Measurements from ENCODE around the gene CASP4. TPM values are rescaled to one million over a fixed set of nuclear protein-coding genes. Genes with fewer than 3 reads are reported as not detected.
A peak's percentile ranks its signal among the peaks of the same experiment; 100 is the strongest.
"Not testable (repeated sequence)": the region's sequence is repeated elsewhere in the genome, so short reads cannot be mapped to it uniquely, and the experiment has no call there.

Gene CASP4
- total and polyA plus RNA-seq, 4 experiments from 2014 or later, result 97.9 to 115 (median 103) TPM

GRCh38 chr11:104973616-104974015 lies 5.2 kb upstream of the CASP4 start:
- POLR2A ChIA-PET (ENCODE audit: partially characterized antibody), result no interaction called here
- CTCF ChIA-PET (ENCODE audit: partially characterized antibody), result no interaction called here
- intact Hi-C loops (cut with micrococcal nuclease), result no loop called here

GRCh38 chr11:104972924-104973323 lies 4.5 kb upstream of the CASP4 start:
- H3K27me3 Mint-ChIP-seq; H3K27me3 ChIP-seq (ENCODE audit: insufficient read depth, low read length); intact Hi-C loops (cut with micrococcal nuclease); H3K27ac ChIP-seq (ENCODE audit: low read depth, low read length); POLR2A ChIA-PET (ENCODE audit: partially characterized antibody); DNase-seq; CTCF ChIA-PET (ENCODE audit: partially characterized antibody); H3K9me3 ChIP-seq (ENCODE audit: control insufficient read depth in 1 of 2, low read length in 2 of 2); H3K4me1 Mint-ChIP-seq; H3K36me3 ChIP-seq (ENCODE audit: insufficient read depth, low read length); H3K4me3 ChIP-seq (ENCODE audit: low read length in 2 of 2); H3K4me3 Mint-ChIP-seq; H3K4me1 ChIP-seq (ENCODE audit: insufficient read depth, low read length): not testable (repeated sequence)
- Mint-ChIP-seq H3K9me3 (peaks cover 4 to 33% (median 30%) of the 10 kb centered on the region in 8 donors), H3K36me3 (peaks cover 6 to 13% of the 10 kb centered on the region in 2 donors), H3K27ac (peak overlapping the region in 1 of 7 donors; percentile 73)

More at GRCh38 chr11:104973616-104974015, 5.2 kb upstream of the CASP4 start:
- H3K4me1 Mint-ChIP-seq, result peaks cover 3 to 6% (median 4%) of the 10 kb centered on the region in 4 donors
- Histone ChIP-seq H3K9me3 (ENCODE audit: control insufficient read depth in 1 of 2, low read length in 2 of 2) (no peaks in the 10 kb centered on the region), H3K27me3 (ENCODE audit: insufficient read depth, low read length) (no peaks in the 10 kb centered on the region), H3K36me3 (ENCODE audit: insufficient read depth, low read length) (no peaks in the 10 kb centered on the region), H3K4me3 (ENCODE audit: low read length in 2 of 2) (no peak overlapping the region), H3K4me1 (ENCODE audit: insufficient read depth, low read length) (peaks cover 7% of the 10 kb centered on the region), H3K27ac (ENCODE audit: low read depth, low read length) (no peak overlapping the region)
- no peak overlapping the region for H3K4me3 Mint-ChIP-seq
- no peak for DNase-seq
- H3K9me3 Mint-ChIP-seq, result peaks cover 4 to 33% (median 30%) of the 10 kb centered on the region in 8 donors
- peaks cover 0 to 1% of the 10 kb centered on the region in 2 donors for H3K27me3 Mint-ChIP-seq
- peaks cover 6 to 7% of the 10 kb centered on the region in 2 donors for H3K36me3 Mint-ChIP-seq
- H3K27ac Mint-ChIP-seq, result no peak overlapping the region

DNA sequence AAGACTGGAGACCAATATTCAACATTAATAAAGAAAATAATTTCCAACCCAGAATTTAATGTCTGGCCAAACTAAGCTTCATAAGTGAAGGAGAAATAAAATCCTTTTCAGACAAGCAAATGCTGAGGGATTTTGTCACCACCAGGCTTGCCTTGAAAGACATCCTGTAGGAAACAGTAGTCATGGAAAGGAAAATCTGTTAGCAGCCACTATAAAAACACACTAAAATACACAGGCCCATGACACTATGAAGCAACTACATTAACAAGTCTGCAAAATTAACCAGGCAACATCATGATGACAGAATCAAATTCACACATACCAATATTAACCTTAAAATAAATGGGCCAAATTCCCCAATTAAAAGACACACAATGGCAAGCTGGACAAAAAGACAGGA lies 2.4 kb upstream of the CASP4 start:
- H3K27ac Mint-ChIP-seq, result no peak overlapping the region
- H3K4me1 Mint-ChIP-seq, result peaks cover 20 to 31% (median 23%) of the 10 kb centered on the region in 4 donors

DNA sequence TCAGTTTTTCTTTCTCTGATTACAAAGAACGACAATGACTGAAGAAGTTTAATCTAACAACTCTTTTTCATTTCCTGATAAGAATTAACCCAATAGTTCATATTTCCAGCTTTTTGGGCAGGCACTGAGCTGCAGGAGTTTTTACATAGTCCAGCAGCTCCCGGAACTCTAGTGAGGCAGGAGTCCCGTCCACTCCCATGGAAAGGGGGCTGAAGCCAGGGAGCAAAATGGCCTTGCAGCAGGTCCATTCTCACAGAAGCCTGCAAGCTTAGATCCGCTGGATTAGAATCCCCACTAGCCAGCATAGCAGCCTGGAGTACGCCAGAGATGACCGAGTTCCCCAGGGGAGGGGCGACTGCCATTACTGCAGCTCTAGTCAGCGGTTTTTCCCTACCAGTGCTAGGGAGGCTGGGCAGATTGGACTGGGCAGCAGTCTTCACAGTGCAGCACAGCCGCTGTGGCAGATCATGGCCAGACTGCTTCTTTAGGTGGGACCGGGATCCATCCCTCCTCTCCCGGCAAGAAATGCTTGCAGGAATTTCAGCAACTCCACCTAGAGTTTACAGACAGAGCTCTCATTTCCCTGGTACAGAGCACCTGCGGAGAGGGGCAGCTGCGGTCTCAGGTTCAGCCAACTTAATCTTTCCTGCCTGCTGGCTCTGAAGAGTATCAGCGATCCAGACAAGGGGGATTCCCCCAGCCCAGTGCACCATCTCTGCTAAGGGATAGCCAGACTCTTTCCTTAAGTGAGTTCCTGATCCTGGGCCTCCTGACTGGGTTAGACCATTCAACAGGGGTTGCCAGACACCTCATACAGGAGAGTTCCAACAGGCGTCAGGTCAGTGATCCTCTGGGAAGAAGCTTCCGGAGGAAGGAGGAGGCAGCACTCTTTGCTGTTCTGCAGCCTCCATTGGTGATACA lies 742 bp upstream of the CASP4 start:
- intact Hi-C loops (cut with micrococcal nuclease), result loop anchor here (1.0 to 5.0 kb wide), 4 partner anchors 10 to 262 kb away; no protein-coding TSS in a partner anchor
- CTCF ChIA-PET (ENCODE audit: partially characterized antibody), result interaction anchor here (1.2 to 1.6 kb wide), 4 partner anchors 24 to 359 kb away, joined by 4 to 5 read pairs (median 4); no protein-coding TSS in a partner anchor
- peaks cover 3 to 26% (median 22%) of the 10 kb centered on the region in 8 donors for H3K9me3 Mint-ChIP-seq
- POLR2A ChIA-PET (ENCODE audit: partially characterized antibody), result interaction anchor here (1.2 to 3.6 kb wide), 8 partner anchors 8 to 168 kb away, joined by 3 to 18 read pairs (median 5); no protein-coding TSS in a partner anchor
- no peak for DNase-seq
- peaks cover 20 to 36% of the 10 kb centered on the region in 2 donors for H3K36me3 Mint-ChIP-seq
- Histone ChIP-seq H3K4me1 (ENCODE audit: insufficient read depth, low read length) (peaks cover 38% of the 10 kb centered on the region), H3K4me3 (ENCODE audit: low read length in 2 of 2) (peak overlapping the region; percentile 78 to 81), H3K9me3 (ENCODE audit: control insufficient read depth in 1 of 2, low read length in 2 of 2) (no peaks in the 10 kb centered on the region), H3K36me3 (ENCODE audit: insufficient read depth, low read length) (no peaks in the 10 kb centered on the region), H3K27me3 (ENCODE audit: insufficient read depth, low read length) (no peaks in the 10 kb centered on the region), H3K27ac (ENCODE audit: low read depth, low read length) (peak overlapping the region; percentile 82)
- H3K27me3 Mint-ChIP-seq, result no peaks in the 10 kb centered on the region
- H3K4me3 Mint-ChIP-seq, result peak overlapping the region; percentile 92 to 98 (median 95)
- H3K27ac Mint-ChIP-seq, result peak overlapping the region; percentile 90 to 99 (median 98)
- H3K4me1 Mint-ChIP-seq, result peaks cover 27 to 41% (median 32%) of the 10 kb centered on the region in 4 donors

More for the DNA sequence above, 2.4 kb upstream of the CASP4 start:
- peaks cover 0 to 1% of the 10 kb centered on the region in 2 donors for H3K27me3 Mint-ChIP-seq
- H3K4me3 Mint-ChIP-seq, result no peak overlapping the region
- intact Hi-C loops (cut with micrococcal nuclease), result no loop called here
- POLR2A ChIA-PET (ENCODE audit: partially characterized antibody), result interaction anchor here (1.2 kb wide), 1 partner anchor 351 kb away, joined by 3 read pairs; no protein-coding TSS in a partner anchor
- CTCF ChIA-PET (ENCODE audit: partially characterized antibody), result no interaction called here
- H3K9me3 Mint-ChIP-seq, result peaks cover 4 to 33% (median 30%) of the 10 kb centered on the region in 8 donors
- Histone ChIP-seq H3K36me3 (ENCODE audit: insufficient read depth, low read length) (no peaks in the 10 kb centered on the region), H3K9me3 (ENCODE audit: control insufficient read depth in 1 of 2, low read length in 2 of 2) (no peaks in the 10 kb centered on the region), H3K27me3 (ENCODE audit: insufficient read depth, low read length) (no peaks in the 10 kb centered on the region), H3K27ac (ENCODE audit: low read depth, low read length) (no peak overlapping the region), H3K4me1 (ENCODE audit: insufficient read depth, low read length) (peaks cover 23% of the 10 kb centered on the region), H3K4me3 (ENCODE audit: low read length in 2 of 2) (no peak overlapping the region)
- H3K36me3 Mint-ChIP-seq, result peaks cover 12 to 26% of the 10 kb centered on the region in 2 donors
- no peak for DNase-seq

GRCh38 chr11:104967534-104968354 lies 630 bp downstream of the CASP4 start:
- Histone ChIP-seq H3K27ac (ENCODE audit: low read depth, low read length) (peak overlapping the region; percentile 82), H3K36me3 (ENCODE audit: insufficient read depth, low read length) (no peaks in the 10 kb centered on the region), H3K4me1 (ENCODE audit: insufficient read depth, low read length) (peaks cover 48% of the 10 kb centered on the region), H3K9me3 (ENCODE audit: control insufficient read depth in 1 of 2, low read length in 2 of 2) (no peaks in the 10 kb centered on the region), H3K4me3 (ENCODE audit: low read length in 2 of 2) (peak overlapping the region; percentile 78 to 81), H3K27me3 (ENCODE audit: insufficient read depth, low read length) (no peaks in the 10 kb centered on the region)
- Mint-ChIP-seq H3K27ac (peak overlapping the region; percentile 90 to 99 (median 98)), H3K36me3 (peaks cover 31 to 41% of the 10 kb centered on the region in 2 donors), H3K9me3 (peaks cover 2 to 12% (median 9%) of the 10 kb centered on the region in 8 donors), H3K4me1 (peaks cover 35 to 50% (median 41%) of the 10 kb centered on the region in 4 donors), H3K4me3 (peak overlapping the region; percentile 92 to 98 (median 95)), H3K27me3 (no peaks in the 10 kb centered on the region)
- CTCF ChIA-PET (ENCODE audit: partially characterized antibody), result interaction anchor here (1.1 to 1.9 kb wide), 6 partner anchors 15 to 358 kb away, joined by 3 to 8 read pairs (median 4); no protein-coding TSS in a partner anchor
- POLR2A ChIA-PET (ENCODE audit: partially characterized antibody), result interaction anchor here (0.7 to 3.6 kb wide), 14 partner anchors 10 to 261 kb away, joined by 3 to 18 read pairs (median 5); partner anchors contain the start of gene CASP12
- DNase-seq, result peak in 2 of 5 donors; percentile 6 to 19
- intact Hi-C loops (cut with micrococcal nuclease), result loop anchor here (1.0 to 5.0 kb wide), 5 partner anchors 8 to 260 kb away; no protein-coding TSS in a partner anchor

DNA sequence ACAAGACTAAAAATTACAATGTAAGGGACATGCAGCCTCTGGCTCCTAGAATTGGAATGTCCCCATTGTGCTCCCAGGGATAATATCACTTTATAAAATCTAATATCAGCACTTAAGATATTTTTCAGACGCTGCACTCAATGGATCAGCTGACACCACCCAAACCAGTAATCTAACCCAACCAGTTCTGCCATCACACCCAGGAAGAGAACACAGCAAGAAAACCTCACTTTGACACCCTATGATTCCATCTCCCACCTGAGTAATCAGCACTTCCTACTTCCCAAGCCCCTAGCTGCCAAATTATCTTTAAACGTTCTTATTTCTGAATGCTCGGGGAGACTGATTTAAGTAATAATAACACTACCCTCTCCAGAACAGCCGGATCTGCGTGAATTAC lies 2.6 kb downstream of the CASP4 start:
- CTCF ChIA-PET (ENCODE audit: partially characterized antibody), result interaction anchor here (1.8 to 1.9 kb wide), 2 partner anchors 19 to 21 kb away, joined by 5 to 8 read pairs; no protein-coding TSS in a partner anchor
- POLR2A ChIA-PET (ENCODE audit: partially characterized antibody), result interaction anchor here (3.6 kb wide), 1 partner anchor 48 kb away, joined by 18 read pairs; no protein-coding TSS in a partner anchor
- H3K27ac Mint-ChIP-seq, result peak overlapping the region in 3 of 7 donors; percentile 23 to 58 (median 44)

More for the DNA sequence above, 2.6 kb downstream of the CASP4 start:
- H3K9me3 Mint-ChIP-seq, result peaks cover 0 to 2% (median 0%) of the 10 kb centered on the region in 8 donors
- intact Hi-C loops (cut with micrococcal nuclease), result loop anchor here (2.0 to 5.0 kb wide), 3 partner anchors 49 to 258 kb away; no protein-coding TSS in a partner anchor
- H3K27me3 ChIP-seq (ENCODE audit: insufficient read depth, low read length), result no peaks in the 10 kb centered on the region
- H3K4me1 Mint-ChIP-seq, result peaks cover 45 to 69% (median 57%) of the 10 kb centered on the region in 4 donors
- peaks cover 46 to 54% of the 10 kb centered on the region in 2 donors for H3K36me3 Mint-ChIP-seq
- H3K27me3 Mint-ChIP-seq, result no peaks in the 10 kb centered on the region
- peak overlapping the region; percentile 54 to 95 (median 78) for H3K4me3 Mint-ChIP-seq
- H3K27ac ChIP-seq (ENCODE audit: low read depth, low read length), result no peak overlapping the region
- H3K36me3 ChIP-seq (ENCODE audit: insufficient read depth, low read length), result no peaks in the 10 kb centered on the region
- no peak for DNase-seq
- peaks cover 66% of the 10 kb centered on the region for H3K4me1 ChIP-seq (ENCODE audit: insufficient read depth, low read length)
- H3K9me3 ChIP-seq (ENCODE audit: control insufficient read depth in 1 of 2, low read length in 2 of 2), result no peaks in the 10 kb centered on the region
- H3K4me3 ChIP-seq (ENCODE audit: low read length in 2 of 2), result peak overlapping the region in 1 of 2 donors; percentile 78

Data from CD4-positive, alpha-beta memory T cell (primary cell).